Keratinocyte (primary cell): Measurements from ENCODE around the gene CHP1. TPM values are rescaled to one million over a fixed set of nuclear protein-coding genes. Genes with fewer than 3 reads are reported as not detected.

Experiments
- DNase-seq: peaks from one replicate; pipeline ENCODE4 v3.0.0-alpha.2; 2011; ENCODE audit warnings: low read depth, missing footprints, low spot score
- FAIRE-seq: peaks from 2 replicates; lab custom pipeline; 2011; peaks lifted over from hg19 to GRCh38; lab: Jason Lieb, UNC
- H2AFZ ChIP-seq: 2 replicates; pipeline ENCODE4 v1.6.0; 2012; ENCODE audit warnings: low read length, control low read depth, inconsistent platforms; ENCODE audit not compliant: control insufficient read depth
- H3K27ac ChIP-seq: 2 replicates; pipeline ENCODE4 v1.5.1; 2011; ENCODE audit warnings: low read length; ENCODE audit not compliant: control insufficient read depth, insufficient read depth
- H3K27me3 ChIP-seq: 3 replicates; pipeline ENCODE4 v1.6.0; 2011; ENCODE audit warnings: low read length; ENCODE audit not compliant: control insufficient read depth, insufficient read depth; ENCODE audit errors: extremely low read depth
- H3K36me3 ChIP-seq, 2 experiments: 2 replicates in 1 of 2; 3 replicates in 1 of 2; pipeline ENCODE4 v1.5.1; 2011; ENCODE audit warnings: low read length in 2 of 2, mild to moderate bottlenecking in 1 of 2; ENCODE audit not compliant: control insufficient read depth in 2 of 2, insufficient read depth in 2 of 2; ENCODE audit errors: extremely low read depth in 1 of 2
- H3K4me1 ChIP-seq: 3 replicates; pipeline ENCODE4 v1.5.1; 2011; ENCODE audit warnings: low read length; ENCODE audit not compliant: control insufficient read depth, insufficient read depth; ENCODE audit errors: extremely low read depth
- H3K4me2 ChIP-seq: 3 replicates; pipeline ENCODE4 v1.6.0; 2011; ENCODE audit warnings: low read depth, low read length; ENCODE audit not compliant: control insufficient read depth, insufficient read depth; ENCODE audit errors: extremely low read depth
- H3K4me3 ChIP-seq, 3 experiments: fragments of 200-600 bp in 1 of 3; sonication (generic) in 1 of 3; 2 replicates in 2 of 3; 3 replicates in 1 of 3; pipeline ENCODE4 v1.5.1; 2011 to 2016; ENCODE audit warnings: low read length in 3 of 3, mild to moderate bottlenecking in 3 of 3, control low read depth in 2 of 3, inconsistent platforms in 1 of 3, low read depth in 1 of 3, mixed read lengths in 1 of 3, mixed run types in 1 of 3, moderate library complexity in 1 of 3; ENCODE audit not compliant: control insufficient read depth in 2 of 3, insufficient read depth in 2 of 3; ENCODE audit errors: extremely low read depth in 1 of 3
- H3K79me2 ChIP-seq: 2 replicates; pipeline ENCODE4 v1.6.0; 2012; ENCODE audit warnings: low read length; ENCODE audit not compliant: control insufficient read depth, insufficient read depth
- H3K9ac ChIP-seq: 3 replicates; pipeline ENCODE4 v1.6.0; 2011; ENCODE audit warnings: low read length; ENCODE audit not compliant: control insufficient read depth, insufficient read depth; ENCODE audit errors: extremely low read depth
- H3K9me1 ChIP-seq: 3 replicates; pipeline ENCODE4 v1.6.0; 2011; ENCODE audit warnings: low read length; ENCODE audit not compliant: control insufficient read depth, insufficient read depth; ENCODE audit errors: extremely low read depth
- H3K9me3 ChIP-seq: 2 replicates; pipeline ENCODE4 v1.5.1; 2012; ENCODE audit warnings: low read depth, low read length; ENCODE audit not compliant: control insufficient read depth
- H4K20me1 ChIP-seq: 3 replicates; pipeline ENCODE4 v1.6.0; 2011; ENCODE audit warnings: low read length; ENCODE audit not compliant: control insufficient read depth, insufficient read depth; ENCODE audit errors: extremely low read depth
- CTCF ChIP-seq, 3 experiments: IDR thresholded peaks in 1 of 3; conservative IDR thresholded peaks in 1 of 3; optimal IDR thresholded peaks in 1 of 3; 2 replicates in 2 of 3; 3 replicates in 1 of 3; pipeline versions ENCODE3 to v1.5.1; 2011; ENCODE audit warnings: low read length in 3 of 3, mild to moderate bottlenecking in 3 of 3, moderate library complexity in 2 of 3, control low read depth in 1 of 3, inconsistent platforms in 1 of 3; ENCODE audit not compliant: insufficient read depth in 2 of 3; ENCODE audit errors: extremely low read depth in 1 of 3
- EZH2 ChIP-seq: IDR thresholded peaks from one replicate; pipeline ENCODE4 v1.6.1; 2012; ENCODE audit warnings: inconsistent platforms, mild to moderate bottlenecking, low read length, moderate library complexity
- dilution Hi-C: fragments of 300-500 bp; cut with MboI; formaldehyde crosslinking; loops from one replicate; pipeline ENCODE4 v1.7.0; 2020; ENCODE audit warnings: low sequenced_read_pairs; ENCODE audit not compliant: extremely low pct_ligation_motif_present
- polyA plus RNA-seq, 5 experiments: library from polyadenylated mRNA; depleted of rRNA in 3 of 5; stranded (reverse) in 3 of 5; stranded (forward) in 1 of 5; unstranded in 1 of 5; fragments of >200 nt; gene quantifications; 1 replicate in 1 of 5; 2 replicates in 3 of 5; 3 replicates in 1 of 5; pipeline versions ENCODE4 v1.2.1 to v1.2.3, GENCODE V29; 2011 to 2012; ENCODE audit warnings: missing spikeins in 2 of 5, low read depth in 1 of 5, low replicate concordance in 1 of 5

CHP1 gene
- polyA plus RNA-seq, 1 donor (not counting 4 experiments of a cell fraction or from before 2014, with no cell fraction given) = 98.5 TPM

GRCh38 chr15:41230345-41230649 is 771 bp upstream of the CHP1 start:
- H3K36me3 ChIP-seq = no peaks in the 10 kb centered on the region
- peak overlapping the region; percentile 95 for H2AFZ ChIP-seq
- dilution Hi-C loops = no loop called here
- peak overlapping the region; percentile 80 to 92 (median 85) for H3K4me3 ChIP-seq
- TF ChIP-seq EZH2 (no peak), CTCF (optimal IDR thresholded peaks at IDR 0.05 in 1 of 3, IDR thresholded peaks at IDR 0.05 in 1 of 3, conservative IDR thresholded peaks at IDR 0.05 in 1 of 3; ENCODE audit: extremely low read depth in 1 of 3, insufficient read depth in 2 of 3, low read length in 3 of 3) (no peak)
- H3K9me1 ChIP-seq = no peaks in the 10 kb centered on the region
- no peaks in the 10 kb centered on the region for H3K9me3 ChIP-seq
- H3K4me2 ChIP-seq = peak overlapping the region; percentile 83
- peak overlapping the region; percentile 95 for H3K27ac ChIP-seq
- FAIRE-seq (no peak), DNase-seq (no peak)
- no peaks in the 10 kb centered on the region for H3K27me3 ChIP-seq
- H3K9ac ChIP-seq = peak overlapping the region; percentile 97
- peaks cover 38% of the 10 kb centered on the region for H3K79me2 ChIP-seq
- peaks cover 16% of the 10 kb centered on the region for H3K4me1 ChIP-seq
- no peaks in the 10 kb centered on the region for H4K20me1 ChIP-seq

GRCh38 chr15:41231422-41232226 is 556 bp downstream of the CHP1 start:
- FAIRE-seq = no peak
- TF ChIP-seq CTCF (optimal IDR thresholded peaks at IDR 0.05 in 1 of 3, IDR thresholded peaks at IDR 0.05 in 1 of 3, conservative IDR thresholded peaks at IDR 0.05 in 1 of 3; ENCODE audit: extremely low read depth in 1 of 3, insufficient read depth in 2 of 3, low read length in 3 of 3) (no peak), EZH2 (no peak)
- no peaks in the 10 kb centered on the region for H3K9me1 ChIP-seq
- H3K4me2 ChIP-seq = peak overlapping the region; percentile 98
- peaks cover 16% of the 10 kb centered on the region for H3K4me1 ChIP-seq
- peak overlapping the region; percentile 97 for H3K9ac ChIP-seq
- peaks cover 46% of the 10 kb centered on the region for H3K79me2 ChIP-seq
- no peak for DNase-seq
- H3K4me3 ChIP-seq = peak overlapping the region; percentile 80 to 92 (median 85)
- peak overlapping the region; percentile 95 for H2AFZ ChIP-seq
- dilution Hi-C loops = no loop called here
- H4K20me1 ChIP-seq = no peaks in the 10 kb centered on the region
- no peaks in the 10 kb centered on the region for H3K27me3 ChIP-seq
- H3K36me3 ChIP-seq = peaks cover 0 to 3% of the 10 kb centered on the region in 2 experiments
- H3K27ac ChIP-seq = peak overlapping the region; percentile 95
- H3K9me3 ChIP-seq = no peaks in the 10 kb centered on the region
